HCEC 1CT (cell line): Measurements from ENCODE around the gene PRKAA1.
A peak's percentile ranks its signal among the peaks of the same experiment; 100 is the strongest.
"Not testable (repeated sequence)": the region's sequence is repeated elsewhere in the genome, so short reads cannot be mapped to it uniquely, and the experiment has no call there.

Source experiments
- DNase-seq: peaks from one replicate; pipeline ENCODE4 v3.0.0-alpha.2; 2017

Gene PRKAA1

GRCh38 chr5:40779561-40779960 lies 18.6 kb downstream of the PRKAA1 start:
- DNase-seq: no peak

GRCh38 chr5:40778133-40778532 lies 20.0 kb downstream of the PRKAA1 start:
- no peak for DNase-seq

- DNase-seq: no peak
Measured at GRCh38 chr5:40776658-40776977, 21.6 kb downstream of the PRKAA1 start.

- no peak for DNase-seq
Measured at GRCh38 chr5:40775846-40776657, 22.1 kb downstream of the PRKAA1 start.

- peak; percentile 14 for DNase-seq
Measured at GRCh38 chr5:40775085-40775845, 22.9 kb downstream of the PRKAA1 start.

GRCh38 chr5:40774623-40775022 lies 23.6 kb downstream of the PRKAA1 start:
- no peak for DNase-seq

- DNase-seq: no peak
Measured at GRCh38 chr5:40770764-40771163, 27.4 kb downstream of the PRKAA1 start.

- DNase-seq: no peak
Measured at GRCh38 chr5:40762705-40763104, 35.5 kb downstream of the PRKAA1 start.

GRCh38 chr5:40757400-40757799 lies 40.8 kb downstream of the PRKAA1 start:
- no peak for DNase-seq

- DNase-seq: peak; percentile 96
Measured at GRCh38 chr5:40755407-40756365, 42.5 kb downstream of the PRKAA1 start, which contains the start of gene TTC33. Gene TTC33, minus strand, starts transcription at chr5:40755961. Its CDS starts 8,943 bp downstream, at chr5:40747018.

- DNase-seq: peak; percentile 81
Measured at GRCh38 chr5:40755093-40755406, 43.1 kb downstream of the PRKAA1 start.

GRCh38 chr5:40754381-40755092 lies 43.6 kb downstream of the PRKAA1 start:
- peak; percentile 37 for DNase-seq

GRCh38 chr5:40746703-40747102 lies 51.5 kb downstream of the PRKAA1 start:
- no peak for DNase-seq

- no peak for DNase-seq
Measured at GRCh38 chr5:40743771-40744170, 54.4 kb downstream of the PRKAA1 start.

GRCh38 chr5:40738502-40738901 lies 59.7 kb downstream of the PRKAA1 start:
- DNase-seq: peak; percentile 54

GRCh38 chr5:40736103-40736875 lies 61.9 kb downstream of the PRKAA1 start:
- DNase-seq: peak; percentile 61

GRCh38 chr5:40735609-40736008 lies 62.6 kb downstream of the PRKAA1 start:
- no peak for DNase-seq

GRCh38 chr5:40734986-40735385 lies 63.2 kb downstream of the PRKAA1 start:
- peak; percentile 62 for DNase-seq

- no peak for DNase-seq
Measured at GRCh38 chr5:40733879-40734563, 64.2 kb downstream of the PRKAA1 start.

- no peak for DNase-seq
Measured at GRCh38 chr5:40733434-40733833, 64.7 kb downstream of the PRKAA1 start.

GRCh38 chr5:40722497-40722911 lies 75.7 kb downstream of the PRKAA1 start:
- DNase-seq: not testable (repeated sequence)
